ENCODE data around the gene STAMBP. TPM values are rescaled to one million over a fixed set of nuclear protein-coding genes. Genes with fewer than 3 reads are reported as not detected.

The STAMBP gene
- total and polyA plus RNA-seq, 3 donors from 2014 or later = 47.4 to 51.2 (median 49.0) TPM

- no peak overlapping the region for H3K27ac ChIP-seq
These were observed 13.4 kb downstream of the STAMBP start for GRCh38 chr2:73841912-73842738.

GRCh38 chr2:73842739-73843019, 13.9 kb downstream of the STAMBP start:
- 75 to 92% methylated on average over 1 of the region's 1 CpG for WGBS, 2 donors
- Histone ChIP-seq H3K4me1 (peaks cover 9% of the 10 kb centered on the region), H3K36me3 (ENCODE audit: low read depth, missing control alignments) (no peaks in the 10 kb centered on the region), H3K27ac (no peak overlapping the region), H3K4me3 (no peak overlapping the region), H3K9me3 (no peaks in the 10 kb centered on the region), H3K27me3 (no peaks in the 10 kb centered on the region)
- intact Hi-C loops (cut with DNase I; ENCODE audit: low total_unique reads) = no loop called here
- DNase-seq = no peak
- TF ChIP-seq CTCF (IDR thresholded peaks at IDR 0.05) (no peak), POLR2A (IDR thresholded peaks at IDR 0.05) (no peak)

More at GRCh38 chr2:73841912-73842738, 13.4 kb downstream of the STAMBP start:
- H3K4me3 ChIP-seq = no peak overlapping the region
- H3K36me3 ChIP-seq (ENCODE audit: low read depth, missing control alignments) = no peaks in the 10 kb centered on the region
- DNase-seq = no peak
- WGBS, 2 donors = 83 to 91% methylated on average over 5 of the region's 5 CpGs
- H3K4me1 ChIP-seq = peaks cover 9% of the 10 kb centered on the region
- H3K9me3 ChIP-seq = no peaks in the 10 kb centered on the region
- H3K27me3 ChIP-seq = no peaks in the 10 kb centered on the region
- intact Hi-C loops (cut with DNase I; ENCODE audit: low total_unique reads) = no loop called here
- TF ChIP-seq POLR2A (IDR thresholded peaks at IDR 0.05) (no peak), CTCF (IDR thresholded peaks at IDR 0.05) (no peak)

- H3K4me1 ChIP-seq = peaks cover 6% of the 10 kb centered on the region
- intact Hi-C loops (cut with DNase I; ENCODE audit: low total_unique reads) = no loop called here
- no peak for TF ChIP-seq CTCF (IDR thresholded peaks at IDR 0.05)
- TF ChIP-seq POLR2A (IDR thresholded peaks at IDR 0.05) = no peak
- H3K9me3 ChIP-seq = no peaks in the 10 kb centered on the region
- DNase-seq = no peak
- no peak overlapping the region for H3K4me3 ChIP-seq
- no peak overlapping the region for H3K27ac ChIP-seq
- no peaks in the 10 kb centered on the region for H3K27me3 ChIP-seq
- no peaks in the 10 kb centered on the region for H3K36me3 ChIP-seq (ENCODE audit: low read depth, missing control alignments)
- 40 to 76% methylated on average over 2 of the region's 2 CpGs for WGBS, 2 donors
These were observed 15.3 kb downstream of the STAMBP start for GRCh38 chr2:73844087-73844486.

- H3K4me3 ChIP-seq = no peak overlapping the region
- intact Hi-C loops (cut with DNase I; ENCODE audit: low total_unique reads) = no loop called here
- no peak overlapping the region for H3K27ac ChIP-seq
- no peaks in the 10 kb centered on the region for H3K4me1 ChIP-seq
- H3K36me3 ChIP-seq (ENCODE audit: low read depth, missing control alignments) = no peaks in the 10 kb centered on the region
- no peaks in the 10 kb centered on the region for H3K27me3 ChIP-seq
- 95 to 100% methylated on average over 2 of the region's 2 CpGs for WGBS, 2 donors
- no peak for DNase-seq
- no peaks in the 10 kb centered on the region for H3K9me3 ChIP-seq
- no peak for TF ChIP-seq CTCF (IDR thresholded peaks at IDR 0.05)
- no peak for TF ChIP-seq POLR2A (IDR thresholded peaks at IDR 0.05)
These were observed 21.2 kb downstream of the STAMBP start for GRCh38 chr2:73850009-73850408.

GRCh38 chr2:73851274-73851673, 22.5 kb downstream of the STAMBP start:
- 76 to 78% methylated on average over 3 of the region's 3 CpGs for WGBS, 2 donors
- intact Hi-C loops (cut with DNase I; ENCODE audit: low total_unique reads) = no loop called here
- Histone ChIP-seq H3K36me3 (ENCODE audit: low read depth, missing control alignments) (no peaks in the 10 kb centered on the region), H3K4me3 (no peak overlapping the region), H3K9me3 (no peaks in the 10 kb centered on the region), H3K4me1 (no peaks in the 10 kb centered on the region), H3K27ac (no peak overlapping the region), H3K27me3 (no peaks in the 10 kb centered on the region)
- no peak for TF ChIP-seq CTCF (IDR thresholded peaks at IDR 0.05)
- no peak for TF ChIP-seq POLR2A (IDR thresholded peaks at IDR 0.05)
- no peak for DNase-seq
